Raji (cell line): ENCODE measurements around the gene SLC6A16.

ENCODE experiments used
- POLR2A ChIP-seq: IDR thresholded peaks from 2 replicates; pipeline ENCODE4 v1.6.1; 2011; ENCODE audit warnings: low read depth, low read length, control low read depth; ENCODE audit not compliant: insufficient read depth

The SLC6A16 gene

GRCh38 chr19:49324801-49325576 is at the start of gene SLC6A16:
Gene SLC6A16, minus strand, starts transcription at chr19:49325191. Its CDS starts 13,844 bp downstream, at chr19:49311347.
- TF ChIP-seq POLR2A = no peak

- TF ChIP-seq POLR2A = no peak
Observed at GRCh38 chr19:49371184-49371583, 46.2 kb upstream of the SLC6A16 start.

- no peak for TF ChIP-seq POLR2A
Observed at GRCh38 chr19:49368711-49369358, 43.8 kb upstream of the SLC6A16 start.

- TF ChIP-seq POLR2A = no peak
Observed at GRCh38 chr19:49366110-49366509, 41.1 kb upstream of the SLC6A16 start.

- no peak for TF ChIP-seq POLR2A
Observed at GRCh38 chr19:49364083-49364737, 39.2 kb upstream of the SLC6A16 start.

- TF ChIP-seq POLR2A = no peak
Observed at GRCh38 chr19:49363268-49364082, 38.5 kb upstream of the SLC6A16 start, which contains the start of gene DKKL1. Gene DKKL1, plus strand, starts transcription at chr19:49363877. Its CDS starts 122 bp downstream, at chr19:49363999.

DNA sequence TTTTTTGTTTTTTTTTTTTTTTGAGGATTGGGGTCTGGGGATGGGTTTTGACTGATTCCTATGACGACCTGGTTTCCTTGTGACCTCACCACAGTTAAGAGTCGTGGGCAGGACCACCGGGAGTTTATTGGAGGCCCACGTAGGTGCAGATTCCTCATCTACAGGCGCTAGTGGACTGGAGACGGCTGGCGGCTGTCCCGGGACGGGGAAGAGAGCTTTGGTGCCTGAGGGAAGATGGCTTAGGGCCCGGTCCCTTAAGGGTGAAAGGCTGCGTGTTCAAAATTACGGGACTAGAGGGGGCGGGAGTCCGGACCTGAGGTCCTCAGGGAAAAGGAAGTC is 37.9 kb upstream of the SLC6A16 start:
- no peak for TF ChIP-seq POLR2A

- no peak for TF ChIP-seq POLR2A
Observed at GRCh38 chr19:49362048-49362928, 37.3 kb upstream of the SLC6A16 start, which contains the start of gene TEAD2. Gene TEAD2, minus strand, starts transcription at chr19:49362416. Its CDS starts 2,341 bp downstream, at chr19:49360075.

- no peak for TF ChIP-seq POLR2A
Observed at GRCh38 chr19:49361438-49362047, 36.6 kb upstream of the SLC6A16 start.

- no peak for TF ChIP-seq POLR2A
Observed at GRCh38 chr19:49359851-49360820, 35.1 kb upstream of the SLC6A16 start.

- no peak for TF ChIP-seq POLR2A
Observed at GRCh38 chr19:49357186-49357585, 32.2 kb upstream of the SLC6A16 start.

- TF ChIP-seq POLR2A = no peak
Observed at GRCh38 chr19:49356382-49356781, 31.4 kb upstream of the SLC6A16 start.

DNA sequence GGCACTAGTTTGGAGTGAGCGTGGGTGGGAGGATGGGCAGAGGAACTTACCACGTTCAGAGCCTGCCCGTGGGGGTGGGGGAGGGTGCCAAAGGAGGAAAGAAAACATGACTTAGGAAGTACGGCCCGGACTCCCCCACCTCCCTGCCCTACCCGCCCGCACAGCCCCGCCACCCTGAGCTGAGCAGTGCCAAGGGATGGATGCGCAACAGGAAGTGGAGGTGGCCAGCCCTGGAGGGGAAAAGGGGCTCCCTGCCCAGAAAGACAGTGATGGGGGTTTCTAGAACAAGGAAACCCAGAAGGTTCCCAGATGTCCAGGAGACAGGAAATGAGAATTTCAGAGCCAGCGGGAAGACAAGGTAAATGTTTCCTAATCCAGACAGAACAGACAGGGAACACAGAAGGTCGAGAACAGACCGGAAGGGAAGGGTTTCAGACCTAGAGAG is 30.9 kb upstream of the SLC6A16 start:
- TF ChIP-seq POLR2A = no peak

DNA sequence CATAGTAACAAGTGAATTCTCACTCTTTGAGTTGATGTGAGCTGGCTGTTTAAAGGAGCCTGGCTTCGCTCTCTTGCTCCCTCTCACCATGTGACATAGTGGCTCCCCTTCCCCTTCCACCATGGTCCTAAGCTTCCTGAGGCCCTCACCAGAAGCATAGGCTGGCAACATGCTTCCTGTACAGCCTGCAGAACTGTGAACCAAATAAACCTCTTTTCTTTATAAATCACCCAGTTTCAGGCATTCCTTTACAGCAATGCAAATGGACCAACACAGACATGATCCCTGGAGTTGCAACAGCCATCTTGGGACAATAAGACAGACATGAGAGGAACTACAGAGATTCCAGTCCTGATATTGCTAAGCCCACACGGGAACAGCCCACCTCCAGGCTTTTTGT is 24.6 kb upstream of the SLC6A16 start:
- no peak for TF ChIP-seq POLR2A
